NCI-H510A treated with DMSO at 0.1 percent for 48 hours (cell line): Measurements from ENCODE around the gene GNLY.
A peak's percentile ranks its signal among the peaks of the same experiment; 100 is the strongest.
"Not testable (repeated sequence)": the region's sequence is repeated elsewhere in the genome, so short reads cannot be mapped to it uniquely, and the experiment has no call there.

Experiments used
- DNase-seq: peaks from one replicate; lab custom pipeline; 2025; lab: John Stamatoyannopoulos, UW

GNLY gene

GRCh38 chr2:85694052-85695025 lies at the start of gene GNLY:
Gene GNLY, plus strand, starts transcription at chr2:85694358. Its CDS starts 61 bp downstream, at chr2:85694419.
- no peak for DNase-seq

GRCh38 chr2:85644909-85645308 lies 49.2 kb upstream of the GNLY start:
- DNase-seq, result no peak

GRCh38 chr2:85646166-85646565 lies 48.0 kb upstream of the GNLY start:
- no peak for DNase-seq

- no peak for DNase-seq
Measured at GRCh38 chr2:85647823-85648526, 46.2 kb upstream of the GNLY start.

- peak; percentile 14 for DNase-seq
Measured at GRCh38 chr2:85648619-85649018, 45.5 kb upstream of the GNLY start.

- DNase-seq, result no peak
Measured at GRCh38 chr2:85649201-85650190, 44.7 kb upstream of the GNLY start.

- DNase-seq, result no peak
Measured at GRCh38 chr2:85650456-85650855, 43.7 kb upstream of the GNLY start.

GRCh38 chr2:85651097-85651496 lies 43.1 kb upstream of the GNLY start:
- DNase-seq, result no peak

GRCh38 chr2:85652056-85652455 lies 42.1 kb upstream of the GNLY start:
- no peak for DNase-seq

- no peak for DNase-seq
Measured at GRCh38 chr2:85653996-85654395, 40.2 kb upstream of the GNLY start.

GRCh38 chr2:85655961-85656417 lies 38.2 kb upstream of the GNLY start:
- DNase-seq, result no peak

GRCh38 chr2:85656468-85656867 lies 37.7 kb upstream of the GNLY start:
- DNase-seq, result peak; percentile 30

- DNase-seq, result not testable (repeated sequence)
Measured at GRCh38 chr2:85657399-85657798, 36.8 kb upstream of the GNLY start.

- no peak for DNase-seq
Measured at GRCh38 chr2:85659324-85659981, 34.7 kb upstream of the GNLY start.

- DNase-seq, result not testable (repeated sequence)
Measured at GRCh38 chr2:85660301-85660700, 33.9 kb upstream of the GNLY start.

- DNase-seq, result no peak
Measured at GRCh38 chr2:85660725-85661124, 33.4 kb upstream of the GNLY start.

GRCh38 chr2:85661139-85661858 lies 32.9 kb upstream of the GNLY start:
- DNase-seq, result no peak

- no peak for DNase-seq
Measured at GRCh38 chr2:85662899-85663593, 31.1 kb upstream of the GNLY start.

GRCh38 chr2:85663594-85664565 lies 30.3 kb upstream of the GNLY start:
- no peak for DNase-seq
